Femur (tissue), 1 donor: ENCODE results near the gene R3HDM1.
"Not testable (repeated sequence)": the region's sequence is repeated elsewhere in the genome, so short reads cannot be mapped to it uniquely, and the experiment has no call there.

Experiments used
- DNase-seq: peaks from one replicate; pipeline ENCODE4 v3.0.0-alpha.2; 2017

The R3HDM1 gene

DNA sequence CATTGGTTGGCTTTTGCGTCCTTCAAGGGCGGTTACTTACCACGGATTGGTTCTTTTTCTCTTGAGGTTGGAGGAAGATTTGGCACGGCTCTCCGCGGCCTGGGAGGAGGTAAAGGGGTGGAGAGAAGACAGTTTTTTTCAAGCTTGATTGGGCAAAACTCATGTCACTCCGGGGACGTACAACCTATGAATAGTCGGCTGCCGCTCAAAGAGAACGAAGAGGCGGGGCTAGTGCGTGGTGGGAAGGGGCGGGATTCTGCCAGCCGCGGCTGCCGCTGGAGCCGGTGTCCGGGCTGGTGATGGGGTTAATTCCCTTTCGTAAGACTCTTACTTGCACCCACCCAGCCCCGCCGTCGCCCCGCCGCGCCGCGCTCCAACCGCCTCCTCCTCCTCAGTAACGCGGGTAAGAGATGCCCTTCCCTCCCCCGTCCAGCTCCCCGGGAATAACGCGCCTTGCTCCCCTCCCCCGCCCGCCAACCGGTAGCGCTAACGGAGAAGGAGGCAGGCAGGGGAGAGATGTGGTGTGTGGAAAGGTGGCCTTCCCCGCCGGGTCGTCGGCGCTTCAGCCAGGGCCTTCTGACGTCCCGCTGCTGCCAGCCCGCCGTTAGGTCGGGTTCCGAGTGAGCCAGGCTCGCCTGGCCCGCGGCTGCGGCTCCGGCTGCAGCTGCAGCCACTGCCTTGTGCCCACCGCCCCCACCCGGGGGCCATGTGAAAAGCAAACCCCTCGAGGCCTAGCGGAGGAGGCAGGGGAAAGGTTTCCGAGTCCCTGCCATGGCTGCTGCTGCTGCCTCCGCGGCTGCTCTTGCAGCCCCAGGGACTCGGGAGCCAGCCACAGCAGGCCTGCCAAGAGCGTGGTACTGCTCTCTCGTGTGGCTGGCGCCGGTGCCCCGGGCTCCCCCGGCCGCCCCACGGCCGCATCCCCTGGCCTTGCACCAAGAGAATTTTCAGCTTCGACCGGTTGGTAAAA, at the start of gene R3HDM1:
Gene R3HDM1, plus strand, starts transcription at position 254 of the 967 bp plus-strand sequence. CDS start 73,362 bp downstream, outside the sequence.
- DNase-seq: peak; percentile 99

DNA sequence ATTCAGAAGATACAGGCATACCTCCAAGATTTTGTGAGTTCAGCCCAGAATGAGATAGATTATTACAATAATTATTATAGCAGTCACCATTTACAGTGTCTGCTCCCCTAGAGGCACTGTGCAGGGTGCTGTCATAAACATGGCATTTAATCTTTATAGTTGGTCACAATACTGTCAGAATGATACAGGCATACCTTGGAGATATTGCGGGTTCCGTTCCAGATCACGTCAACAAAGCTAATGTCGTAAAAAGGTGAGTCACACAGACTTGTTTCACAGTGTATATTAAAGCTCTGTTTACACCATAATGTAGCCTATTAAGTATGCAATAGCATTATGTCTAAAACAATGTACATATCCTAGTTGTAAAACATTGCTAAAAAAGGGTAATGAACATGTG, 45.8 kb upstream of the R3HDM1 start:
- no peak for DNase-seq

DNA sequence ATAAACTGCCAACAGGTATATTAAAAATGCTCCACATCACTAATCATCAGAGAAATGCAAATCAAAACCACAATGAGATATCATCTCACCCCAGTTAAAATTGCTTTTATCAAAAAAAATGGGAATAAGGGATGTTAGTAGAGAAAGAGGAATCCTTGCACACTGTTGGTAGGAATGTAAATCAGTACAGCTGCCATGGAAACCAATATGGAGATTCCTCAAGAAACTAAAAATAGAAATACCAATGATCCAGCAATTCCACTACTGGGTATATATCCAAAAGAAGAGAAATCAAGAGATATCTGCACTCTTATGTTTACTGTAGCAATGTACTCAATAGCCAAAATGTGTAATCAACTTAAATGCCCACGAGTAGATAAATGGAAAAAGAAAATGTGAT, 40.9 kb upstream of the R3HDM1 start:
- DNase-seq: no peak

DNA sequence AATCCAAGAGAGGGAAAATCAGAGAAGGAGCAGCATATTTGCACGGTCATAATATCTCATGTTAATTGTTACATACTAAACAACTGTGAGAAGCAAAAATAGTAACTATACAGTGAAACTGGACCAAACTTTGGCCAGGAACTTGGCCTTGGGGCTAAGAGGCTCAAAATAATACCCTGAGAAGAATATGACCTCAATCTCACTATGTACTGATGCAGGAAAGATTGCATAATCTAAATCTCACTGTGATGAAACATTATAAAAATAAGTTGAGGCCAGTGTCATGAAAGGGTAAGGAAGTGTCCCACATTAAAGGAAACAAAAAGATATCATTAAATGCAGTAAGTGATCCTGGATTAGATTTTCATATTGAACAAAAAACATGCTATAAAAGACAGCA, 36.8 kb upstream of the R3HDM1 start:
- DNase-seq: no peak

DNA sequence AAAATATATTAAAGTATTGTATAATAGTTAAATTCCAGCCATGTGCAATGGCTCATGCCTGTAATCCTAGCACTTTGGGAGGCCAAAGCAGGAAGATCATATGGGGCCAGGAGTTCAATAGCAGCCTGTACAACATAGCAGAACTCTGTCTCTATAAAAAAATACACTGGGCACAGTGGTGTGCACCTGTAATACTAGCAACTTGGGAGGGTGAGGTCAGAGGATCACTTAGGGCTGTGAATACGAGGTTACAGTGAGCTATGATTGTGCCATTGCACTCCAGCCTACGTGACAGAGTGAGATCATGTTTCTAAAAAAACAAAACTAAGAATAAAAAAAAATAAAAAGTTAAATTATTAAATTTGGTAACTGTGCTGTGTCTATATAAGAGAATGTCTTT, 36.4 kb upstream of the R3HDM1 start:
- DNase-seq: no peak

DNA sequence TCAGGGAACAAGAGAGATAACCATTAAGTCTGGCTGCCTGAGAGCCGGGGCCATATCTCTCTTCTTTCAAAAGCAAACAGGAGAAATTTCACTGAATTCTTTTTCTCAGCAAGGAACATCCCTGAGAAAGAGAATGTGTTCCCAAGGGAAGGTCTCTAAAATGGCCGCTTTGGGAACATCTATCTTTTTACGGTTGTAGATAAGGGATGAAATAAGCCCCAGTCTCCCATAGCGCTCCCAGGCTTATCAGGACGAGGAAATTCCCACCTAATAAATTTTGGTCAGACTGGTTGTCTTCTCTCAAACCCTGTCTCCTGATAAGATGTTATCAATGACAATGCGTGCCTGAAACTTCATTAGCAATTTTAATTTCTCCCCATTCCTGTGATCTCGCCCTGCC, 32.7 kb upstream of the R3HDM1 start:
- not testable (repeated sequence) for DNase-seq

DNA sequence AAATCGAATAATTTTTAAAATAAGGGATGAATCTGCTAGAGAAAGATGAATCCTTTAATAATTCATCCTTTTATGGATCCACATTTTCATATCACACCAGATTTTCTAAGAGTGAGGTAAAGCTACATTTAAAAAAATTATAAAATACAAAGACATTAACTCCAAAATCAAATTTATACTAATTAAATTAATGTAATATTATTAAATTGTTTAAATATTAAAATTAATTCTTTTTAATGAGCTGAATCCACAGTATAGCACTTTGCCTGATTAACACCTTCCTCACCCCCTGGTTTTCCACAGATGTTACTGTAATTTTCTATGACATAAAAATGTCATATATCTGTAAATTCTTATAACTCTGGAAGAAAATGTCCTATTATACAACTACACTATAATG, 26.5 kb upstream of the R3HDM1 start:
- no peak for DNase-seq

DNA sequence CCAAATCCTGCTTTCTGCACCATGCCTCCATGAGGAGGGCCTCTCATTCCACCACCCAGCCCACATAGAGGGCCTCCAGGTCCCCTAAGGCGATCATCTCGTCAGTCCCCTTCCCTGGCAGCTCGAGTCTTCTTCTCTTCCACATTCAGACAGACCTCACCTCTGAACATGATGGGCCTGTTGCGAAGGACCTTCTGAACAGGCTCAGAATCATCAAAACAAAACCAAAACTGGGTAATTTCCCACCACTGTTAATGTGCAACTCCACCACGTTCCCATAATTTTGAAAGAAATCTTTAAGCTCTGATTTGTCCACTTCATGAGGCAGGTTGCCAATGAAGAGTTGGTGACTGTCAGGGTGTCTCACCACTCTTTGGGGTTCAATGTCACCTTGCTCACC, 20.7 kb upstream of the R3HDM1 start:
- DNase-seq: no peak

DNA sequence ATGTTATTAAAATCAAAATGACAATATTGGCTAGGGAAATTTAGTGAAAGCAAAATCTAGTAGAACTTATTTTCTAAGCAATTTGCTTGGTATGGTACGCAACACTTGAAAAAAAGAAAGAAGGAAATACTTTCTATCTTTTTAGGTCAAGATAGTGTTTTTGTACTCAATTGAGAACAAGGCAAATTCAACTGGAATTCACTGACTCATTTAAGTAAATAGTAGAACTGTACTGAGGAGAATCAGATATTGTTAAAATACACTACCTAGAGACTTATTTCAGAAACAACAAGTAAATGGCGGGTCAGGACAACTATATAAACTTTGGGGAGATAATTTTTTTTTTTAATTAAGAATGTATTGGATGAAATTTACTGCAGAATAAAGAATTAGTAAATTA, 19.2 kb upstream of the R3HDM1 start:
- no peak for DNase-seq

DNA sequence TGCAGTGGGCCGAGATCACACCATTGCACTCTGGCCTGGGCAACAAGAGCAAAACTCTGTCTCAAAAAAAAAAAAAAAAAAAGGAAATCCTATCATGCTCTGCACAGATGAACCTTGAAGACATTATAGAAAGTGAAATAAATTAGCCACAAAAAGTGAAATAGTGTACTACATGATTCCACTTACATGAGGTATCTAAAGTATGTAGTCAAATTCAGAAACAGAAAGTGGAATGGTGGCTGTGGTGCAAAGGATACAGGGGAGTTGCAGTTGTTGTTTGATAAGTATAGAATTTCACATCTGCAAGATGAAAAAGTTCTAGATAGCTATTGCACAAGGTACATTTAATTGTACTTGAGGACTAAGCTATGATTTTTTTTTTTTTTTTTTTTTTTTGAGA, 5.5 kb upstream of the R3HDM1 start:
- no peak for DNase-seq

DNA sequence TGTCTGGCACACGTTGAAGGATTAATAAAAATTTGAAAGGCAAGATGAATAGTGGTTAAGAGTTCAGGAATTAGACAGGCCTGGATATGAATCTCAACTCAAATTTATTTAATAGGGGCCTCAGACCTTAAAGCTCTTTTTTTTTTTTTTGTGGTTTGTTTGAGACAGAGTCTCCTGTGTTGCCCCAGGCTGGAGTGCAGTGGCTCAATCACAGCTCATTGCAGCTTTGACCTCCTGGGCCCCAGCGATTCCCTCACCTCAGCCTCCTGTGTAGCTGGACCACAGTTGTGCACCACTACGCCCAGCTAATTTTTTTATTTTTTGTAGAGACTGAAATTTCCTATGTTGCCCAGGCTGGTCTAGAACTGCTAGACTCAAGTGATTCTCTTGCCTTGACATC, 3.3 kb upstream of the R3HDM1 start:
- DNase-seq: no peak

DNA sequence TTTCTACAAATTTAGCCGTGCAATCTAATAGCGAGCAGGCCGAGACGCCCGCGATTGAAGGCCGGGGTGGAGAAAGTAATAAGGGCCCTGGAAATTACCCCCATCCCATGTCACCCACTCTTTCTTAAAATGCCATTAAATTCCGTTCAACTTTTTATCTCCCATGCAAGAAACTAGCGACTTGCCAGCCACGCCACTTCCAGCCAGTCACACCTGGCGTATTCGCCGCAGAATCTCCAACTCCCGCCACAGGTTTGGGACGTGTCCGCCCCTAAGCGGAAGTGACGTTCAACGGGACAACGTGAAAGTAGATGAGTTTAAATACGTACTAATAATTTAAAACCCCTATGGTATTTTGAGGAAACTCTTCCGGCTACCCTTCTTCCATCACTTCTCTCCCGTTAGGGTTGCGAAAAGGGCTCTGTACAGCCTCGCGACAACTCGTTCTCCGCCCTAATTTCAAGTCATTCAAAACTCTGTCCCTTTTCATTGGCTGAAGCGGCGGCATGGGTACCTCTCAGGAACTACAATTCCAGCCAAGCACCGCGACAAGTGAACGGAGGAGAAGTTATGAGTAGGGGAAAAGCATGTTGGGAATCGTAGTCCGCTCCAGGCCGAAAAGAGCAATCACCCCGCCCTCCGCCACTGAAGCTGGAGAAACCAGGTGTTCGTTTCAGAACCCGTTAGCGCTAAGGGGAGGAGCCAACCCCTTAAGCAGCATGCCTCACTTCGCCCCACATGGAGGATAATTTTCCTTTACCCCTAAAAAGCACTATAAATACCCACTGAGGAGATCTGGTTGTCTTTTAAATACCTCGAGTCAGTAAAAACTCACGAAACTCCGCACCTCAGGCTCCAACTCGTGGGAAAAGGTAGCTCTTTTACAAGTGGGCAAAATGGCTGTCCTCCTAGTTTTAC, 712 bp upstream of the R3HDM1 start, which contains the start of gene ZRANB3:
Gene ZRANB3, minus strand, starts transcription at position 906 of the 918 bp plus-strand sequence.
- DNase-seq: peak; percentile 98

DNA sequence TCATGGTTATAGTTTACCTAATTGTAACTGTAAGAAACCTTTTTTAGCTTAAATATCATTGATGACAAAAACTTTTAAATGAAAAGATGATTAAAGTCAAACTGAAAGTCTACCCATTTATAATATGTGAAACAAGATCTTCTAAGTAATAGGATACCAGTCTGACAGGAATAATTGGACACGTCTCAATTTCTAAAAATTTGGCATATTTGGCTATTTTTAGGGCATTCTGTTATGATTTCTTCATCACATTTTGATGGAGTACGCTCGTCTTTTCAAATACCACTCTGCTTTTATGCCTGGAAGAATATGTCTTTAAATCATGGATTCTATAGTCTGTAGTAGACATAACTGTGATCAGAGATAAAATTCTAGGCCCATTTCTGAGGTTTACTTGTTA, 1.3 kb downstream of the R3HDM1 start:
- no peak for DNase-seq

DNA sequence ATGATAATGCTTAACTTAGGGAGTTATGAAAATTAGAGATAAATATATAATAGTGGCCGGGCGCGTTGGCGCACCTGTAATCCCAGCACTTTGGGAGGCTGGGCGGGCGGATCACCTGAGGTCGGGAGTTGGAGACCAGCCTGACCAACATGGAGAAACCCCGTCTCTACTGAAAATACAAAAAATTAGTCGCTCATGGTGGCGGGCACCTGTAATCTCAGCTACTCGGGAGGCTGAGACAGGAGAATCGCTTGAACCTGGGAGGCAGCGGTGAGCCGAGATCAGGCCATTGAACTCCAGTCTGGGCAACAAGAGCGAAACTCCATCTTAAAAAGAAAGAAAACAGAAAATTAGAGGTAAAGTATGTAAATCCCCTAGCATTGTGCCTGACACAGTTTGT, 2.3 kb downstream of the R3HDM1 start:
- not testable (repeated sequence) for DNase-seq

DNA sequence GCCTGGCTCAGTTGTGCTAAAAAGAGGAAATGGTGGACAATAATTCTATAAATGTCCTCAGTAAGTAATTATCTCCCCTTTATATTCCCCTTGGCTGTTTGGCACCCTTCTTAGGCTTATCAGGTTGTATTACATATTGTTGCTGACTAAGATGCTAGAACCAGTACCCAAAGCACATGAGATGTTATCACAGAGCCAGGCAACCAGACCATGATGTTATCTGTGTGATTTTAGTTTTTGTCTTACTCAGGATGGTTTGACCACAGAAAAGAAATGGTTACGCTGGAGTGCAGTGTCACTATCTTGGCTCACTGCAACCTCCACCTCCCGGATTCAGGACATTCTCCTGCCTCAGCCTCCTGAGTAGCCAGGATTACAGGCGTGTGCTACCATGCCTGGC, 15.2 kb downstream of the R3HDM1 start:
- no peak for DNase-seq

DNA sequence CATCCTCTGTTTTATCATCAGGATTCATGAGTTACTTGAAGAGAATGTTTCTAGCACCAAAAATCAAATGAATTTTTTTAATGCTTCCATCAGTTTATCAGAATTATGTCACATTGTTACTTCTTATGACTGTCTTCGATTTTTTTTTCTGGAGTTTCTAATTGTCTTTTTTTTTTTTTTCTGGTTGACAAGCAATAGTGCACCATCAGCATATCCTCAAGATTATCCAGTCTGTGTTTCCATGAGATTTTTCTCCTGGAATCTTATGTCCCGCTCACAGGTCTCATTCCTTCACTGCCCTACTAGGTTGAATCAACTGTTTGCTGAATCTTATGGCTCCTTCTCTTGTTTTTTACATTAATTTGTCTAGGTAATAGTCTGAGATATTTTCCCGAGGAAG, 16.0 kb downstream of the R3HDM1 start:
- DNase-seq: no peak

DNA sequence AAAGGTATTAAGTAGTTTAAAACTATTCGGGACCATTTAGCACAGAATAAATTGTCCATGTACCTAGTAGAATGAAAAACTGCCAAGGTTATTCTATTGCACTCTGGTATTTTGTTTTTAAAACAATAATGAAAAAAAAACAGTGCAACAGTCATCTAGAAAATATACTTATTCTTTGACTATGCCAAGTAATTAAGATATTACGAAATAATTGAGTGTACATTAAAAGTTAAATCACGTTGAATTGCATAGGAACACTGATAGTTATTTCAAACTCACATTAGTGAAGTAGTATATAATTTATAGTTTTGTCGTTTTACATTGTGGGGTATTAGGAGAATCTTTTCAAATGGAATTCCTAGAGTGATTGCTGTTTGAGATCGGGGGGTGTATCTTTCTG, 20.1 kb downstream of the R3HDM1 start:
- DNase-seq: no peak

DNA sequence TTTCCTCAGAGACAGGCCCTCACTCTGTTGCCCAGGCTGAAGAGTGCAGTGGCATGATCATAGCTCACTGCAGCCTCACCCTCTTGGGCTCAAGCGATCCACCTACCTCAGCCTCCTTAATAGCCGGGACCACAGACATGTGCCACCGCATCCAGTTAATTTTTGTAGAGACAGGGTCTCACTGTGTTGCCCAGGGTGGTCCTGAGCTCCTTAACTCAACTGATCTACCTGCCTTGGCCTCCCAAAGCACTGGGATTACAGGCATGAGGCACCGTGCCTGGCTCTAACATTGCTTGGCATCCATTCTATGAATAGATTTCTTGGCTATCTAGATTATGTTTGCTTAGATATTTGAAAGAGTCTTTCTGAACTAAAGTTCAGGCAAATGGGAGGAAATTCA, 21.6 kb downstream of the R3HDM1 start:
- no peak for DNase-seq

DNA sequence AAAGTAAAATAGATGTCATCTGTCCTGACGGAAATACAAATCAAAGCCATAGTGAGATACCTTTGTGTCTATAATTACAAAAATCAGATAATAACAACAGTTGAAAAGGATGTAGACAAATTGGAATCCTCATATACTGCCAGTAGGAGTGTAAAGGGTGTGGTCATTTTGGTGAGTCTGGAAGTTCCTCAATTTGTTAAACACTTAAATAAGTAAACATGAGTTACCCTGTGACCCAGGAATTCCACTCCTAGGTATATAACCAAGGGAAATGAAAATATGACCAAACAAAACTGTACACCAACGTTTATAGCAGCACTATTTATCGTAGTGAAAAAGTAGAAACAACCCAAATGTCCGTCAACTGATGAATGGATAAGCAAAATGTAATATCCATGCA, 24.0 kb downstream of the R3HDM1 start:
- no peak for DNase-seq

DNA sequence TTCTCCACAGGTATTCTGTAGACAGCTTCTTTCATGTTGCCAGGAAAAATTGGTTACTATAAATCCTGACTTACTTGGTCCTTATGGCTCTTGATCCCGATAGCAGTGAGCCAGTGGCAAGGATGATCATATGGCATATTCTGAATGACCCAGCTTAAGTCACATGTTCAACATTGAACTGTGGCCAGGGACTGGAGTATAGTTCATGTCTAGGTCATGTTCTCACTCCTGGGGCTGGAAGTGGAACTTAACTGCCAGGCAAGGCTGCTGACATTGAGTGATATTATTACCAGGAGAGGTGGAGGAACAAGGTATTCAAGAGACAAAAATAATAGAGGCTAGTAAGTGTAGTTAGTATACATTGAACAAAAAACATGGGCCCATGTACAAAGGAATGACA, 26.2 kb downstream of the R3HDM1 start:
- no peak for DNase-seq

DNA sequence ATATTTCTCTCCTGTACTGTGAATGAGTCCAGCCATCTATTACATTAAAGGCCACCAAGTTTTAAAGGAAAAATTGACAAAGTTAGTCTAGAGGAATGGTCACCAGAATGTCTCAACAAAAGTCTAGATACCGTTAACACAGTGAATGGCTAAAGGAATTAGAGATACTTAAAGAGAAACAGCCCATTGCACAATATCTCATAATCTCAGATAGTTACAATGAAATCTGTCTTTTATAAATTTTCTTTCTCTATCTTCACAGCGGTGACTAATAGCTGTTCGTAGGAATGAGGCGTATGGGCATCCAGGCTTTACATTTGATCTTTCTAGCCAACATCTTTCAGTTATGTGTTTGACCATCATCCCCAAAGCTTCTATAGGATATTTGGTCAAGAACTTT, 30.6 kb downstream of the R3HDM1 start:
- no peak for DNase-seq

DNA sequence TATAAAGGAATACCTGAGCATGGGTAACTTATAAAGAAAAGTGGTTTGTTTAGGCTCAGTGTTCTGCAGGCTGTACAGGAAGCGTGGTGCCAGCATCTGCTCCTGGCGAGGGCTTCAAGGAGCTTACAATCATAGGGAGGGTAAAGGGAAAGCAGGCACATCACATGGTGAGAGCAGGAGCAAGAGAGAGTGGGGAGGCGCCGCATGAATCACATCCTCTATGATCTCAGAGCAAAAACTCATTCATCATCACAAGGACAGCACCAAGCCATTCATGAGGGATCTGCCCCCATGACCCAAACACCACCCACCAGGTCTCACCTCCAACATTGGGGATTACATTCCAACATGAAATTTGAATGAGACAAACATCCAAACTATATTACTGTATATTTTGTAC, 32.5 kb downstream of the R3HDM1 start:
- DNase-seq: no peak

DNA sequence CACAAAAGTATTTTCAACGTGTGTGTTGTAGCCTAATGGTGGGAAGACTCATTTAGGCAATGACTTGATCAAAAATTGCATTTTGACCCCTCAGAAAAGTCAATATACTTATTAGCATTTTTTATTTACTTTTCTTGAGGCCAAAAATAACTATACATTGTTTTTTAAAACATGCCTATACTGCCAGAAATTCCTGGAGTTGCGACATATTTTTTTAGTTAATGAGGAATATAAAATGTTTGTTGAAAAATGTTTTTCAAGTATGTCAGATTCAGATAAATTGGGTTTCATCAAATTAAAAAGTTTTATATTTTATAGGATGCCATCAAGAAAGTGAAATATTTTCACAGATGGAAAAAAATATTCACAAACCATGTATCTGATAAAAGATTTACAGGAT, 39.6 kb downstream of the R3HDM1 start:
- no peak for DNase-seq

DNA sequence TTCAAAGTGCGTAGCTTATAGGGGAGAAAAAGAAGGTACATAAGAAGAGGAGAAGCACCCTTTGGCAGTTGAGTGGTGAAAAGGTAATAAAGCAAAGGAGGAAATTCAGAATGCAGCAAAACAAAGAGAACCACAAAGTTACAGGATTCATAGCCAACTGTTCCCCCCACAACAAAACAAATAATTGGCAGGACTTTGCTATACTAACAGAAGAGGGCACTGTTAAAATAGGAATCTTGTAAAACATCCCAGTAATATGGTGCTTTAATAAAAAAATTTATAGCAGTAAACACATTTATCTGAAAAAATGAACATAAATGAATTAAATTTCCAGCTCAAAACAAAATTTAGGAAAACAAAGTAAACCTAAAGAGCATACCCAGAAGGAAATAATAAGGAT, 42.3 kb downstream of the R3HDM1 start:
- DNase-seq: no peak
